Measurements from ENCODE around the gene BCAR1. TPM values are rescaled to one million over a fixed set of nuclear protein-coding genes. Genes with fewer than 3 reads are reported as not detected.

Gene BCAR1
- total RNA-seq, 1 donor, result 33.4 TPM

DNA sequence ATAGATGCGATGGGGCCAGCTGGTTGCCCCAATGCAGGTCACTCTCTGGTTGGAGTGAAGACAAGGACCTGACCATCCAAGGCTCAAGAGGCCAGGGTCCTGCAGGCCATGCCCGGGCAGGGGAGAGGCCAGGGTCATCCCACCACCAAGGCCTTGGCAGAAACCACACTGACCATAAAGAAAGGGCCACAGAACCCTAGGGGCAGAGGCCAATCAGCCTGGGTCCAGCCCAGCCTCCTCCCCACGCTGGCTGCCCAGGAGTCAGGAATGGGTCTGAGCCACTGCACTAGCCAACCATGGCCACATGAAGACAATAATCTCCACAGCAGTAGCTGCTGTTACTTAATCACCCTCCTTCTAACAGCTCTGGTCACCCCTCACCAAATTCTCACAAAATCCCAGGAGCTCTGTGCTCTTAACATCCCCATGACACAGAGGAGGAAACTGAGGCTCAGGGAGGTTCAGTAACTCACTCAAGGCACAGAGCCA lies 10.2 kb upstream of the BCAR1 start:
- TF ChIP-seq CTCF (IDR thresholded peaks at IDR 0.05; ENCODE audit: insufficient read depth, low read length), result no peak
- DNase-seq (ENCODE audit: low read depth), result no peak
- H3K4me3 ChIP-seq (ENCODE audit: low read depth, low read length), result no peak overlapping the region

GRCh38 chr16:75260851-75261589 lies 9.6 kb upstream of the BCAR1 start:
- no peak for DNase-seq (ENCODE audit: low read depth)
- no peak for TF ChIP-seq CTCF (IDR thresholded peaks at IDR 0.05; ENCODE audit: insufficient read depth, low read length)
- H3K4me3 ChIP-seq (ENCODE audit: low read depth, low read length), result no peak overlapping the region

- DNase-seq (ENCODE audit: low read depth), result no peak
- no peak overlapping the region for H3K4me3 ChIP-seq (ENCODE audit: low read depth, low read length)
- no peak for TF ChIP-seq CTCF (IDR thresholded peaks at IDR 0.05; ENCODE audit: insufficient read depth, low read length)
Measured at GRCh38 chr16:75258807-75259141, 7.3 kb upstream of the BCAR1 start.

GRCh38 chr16:75257886-75258806 lies 6.7 kb upstream of the BCAR1 start:
- no peak overlapping the region for H3K4me3 ChIP-seq (ENCODE audit: low read depth, low read length)
- no peak for TF ChIP-seq CTCF (IDR thresholded peaks at IDR 0.05; ENCODE audit: insufficient read depth, low read length)
- DNase-seq (ENCODE audit: low read depth), result no peak

GRCh38 chr16:75256696-75257343 lies 5.4 kb upstream of the BCAR1 start:
- no peak overlapping the region for H3K4me3 ChIP-seq (ENCODE audit: low read depth, low read length)
- DNase-seq (ENCODE audit: low read depth), result peak; percentile 47
- TF ChIP-seq CTCF (IDR thresholded peaks at IDR 0.05; ENCODE audit: insufficient read depth, low read length), result no peak

- DNase-seq (ENCODE audit: low read depth), result peak; percentile 22
- no peak overlapping the region for H3K4me3 ChIP-seq (ENCODE audit: low read depth, low read length)
- no peak for TF ChIP-seq CTCF (IDR thresholded peaks at IDR 0.05; ENCODE audit: insufficient read depth, low read length)
Measured at GRCh38 chr16:75256059-75256571, 4.7 kb upstream of the BCAR1 start.

Data from fibroblast of the aortic adventitia (primary cell).